Right lobe of liver (tissue), 6 donors: Measurements from ENCODE around the gene FASTKD3. TPM values are rescaled to one million over a fixed set of nuclear protein-coding genes. Genes with fewer than 3 reads are reported as not detected.

Experiments
- ATAC-seq, 4 donors: fragments of 200-7000 bp; cut with Tn5 transposase; one replicate each; pipeline ENCODE4 v1.9.1; 2020; ENCODE audit warnings: mild to moderate bottlenecking in 4 of 4, moderate library complexity in 4 of 4
- DNase-seq, 3 donors: peaks; one replicate each; pipeline ENCODE4 v3.0.0-alpha.2; 2020
- H3K27ac ChIP-seq, 3 donors: fragments of 200-600 bp; one replicate each; pipeline ENCODE4 v1.8.0; 2022
- H3K27me3 ChIP-seq, 2 donors: fragments of 200-600 bp; one replicate each; pipeline ENCODE4 v1.8.0; 2022
- H3K36me3 ChIP-seq, 4 donors: fragments of 200-600 bp; sonication (generic) in 1 of 4; one replicate each; pipeline versions ENCODE4 v1.5.1 to v1.8.0; 2017 to 2022; ENCODE audit warnings: control low read depth in 1 of 4
- H3K4me1 ChIP-seq, 4 donors: fragments of 200-600 bp; sonication (generic) in 1 of 4; one replicate each; pipeline versions ENCODE4 v1.5.1 to v1.8.0; 2017 to 2022; ENCODE audit warnings: control low read depth in 1 of 4
- H3K4me3 ChIP-seq, 3 donors: fragments of 200-600 bp; one replicate each; pipeline ENCODE4 v1.8.0; 2022
- H3K9me3 ChIP-seq, 4 donors: fragments of 200-600 bp; sonication (generic) in 1 of 4; one replicate each; pipeline versions ENCODE4 v1.5.1 to v1.8.0; 2017 to 2022; ENCODE audit warnings: control low read depth in 1 of 4
- POLR2A ChIP-seq: fragments of 450-650 bp; IDR thresholded peaks from one replicate; pipeline ENCODE4 v1.6.1; 2017; ENCODE audit warnings: antibody characterized with exemption, mild to moderate bottlenecking
- WGBS: methylation state at CpG from one replicate; pipeline ENCODE4 v1.1.6; 2018; ENCODE audit warnings: low coverage, low lambda C conversion rate; ENCODE audit not compliant: insufficient coverage; ENCODE audit errors: missing lambda C conversion rate; 5-methylcytosine and 5-hydroxymethylcytosine counted together
- intact Hi-C, 2 donors: fragments of 100-400 bp; cut with DNase I; formaldehyde crosslinking; loops; one replicate each; pipeline versions ENCODE4 v1.11.2 to v1.14.1; 2022
- total RNA-seq, 6 experiments: library from RNA; depleted of rRNA in 2 of 6; stranded (reverse); fragments of >200 nt in 2 of 6; fragmentation: NEBNext Ultra II Directional in 3 of 6; extraction: Animal tissue kit (Norgen Biotek cat#: 25700) in 3 of 6; gene quantifications; one replicate each; pipeline versions ENCODE4 v1.1.0 to v1.2.4, GENCODE V29; 2016 to 2023
- TF ChIP-seq, protein P1 (sequence below), 4 donors: fragments of 200-600 bp in 3 of 4; fragments of 450-650 bp in 1 of 4; IDR thresholded peaks; one replicate each; pipeline versions ENCODE4 v1.5.1 to v1.8.0; 2016 to 2022; ENCODE audit warnings: antibody characterized with exemption in 4 of 4, mild to moderate bottlenecking in 2 of 4
- donor health status: DM: no; HTN: yes; CAD: no.
- donor health status: DM: no; HTN: no; CAD: no.
- donor health status: DM: no; HTN: no; CAD: no.
- donor health status: DM: no; HTN: yes; CAD: no.
- donor health status: DM: no; HTN: yes; CAD: no.

Gene FASTKD3
- total RNA-seq, 6 experiments from 2014 or later, result 3.8 to 9.6 (median 6.1) TPM

DNA sequence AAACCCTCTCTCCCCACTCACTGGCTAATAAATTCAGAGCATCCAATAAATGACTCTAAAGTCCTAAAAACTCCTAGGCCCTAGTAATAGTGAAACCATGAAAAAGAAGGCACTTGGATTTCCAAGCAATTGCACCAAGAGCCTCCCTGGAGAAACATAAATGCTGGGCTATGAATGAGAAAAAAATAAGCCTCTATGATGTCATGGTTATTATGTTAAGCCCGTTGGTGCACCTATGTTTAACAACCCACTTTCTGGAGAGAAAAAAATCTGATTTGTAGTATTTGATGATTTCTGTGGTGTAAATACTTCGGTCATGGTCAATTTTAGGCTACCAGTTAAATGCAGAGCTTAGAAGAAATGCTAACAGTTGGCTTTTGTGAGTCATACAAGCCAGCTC, 26.3 kb downstream of the FASTKD3 start:
- no peak for TF ChIP-seq POLR2A
- TF ChIP-seq, protein P1, sequence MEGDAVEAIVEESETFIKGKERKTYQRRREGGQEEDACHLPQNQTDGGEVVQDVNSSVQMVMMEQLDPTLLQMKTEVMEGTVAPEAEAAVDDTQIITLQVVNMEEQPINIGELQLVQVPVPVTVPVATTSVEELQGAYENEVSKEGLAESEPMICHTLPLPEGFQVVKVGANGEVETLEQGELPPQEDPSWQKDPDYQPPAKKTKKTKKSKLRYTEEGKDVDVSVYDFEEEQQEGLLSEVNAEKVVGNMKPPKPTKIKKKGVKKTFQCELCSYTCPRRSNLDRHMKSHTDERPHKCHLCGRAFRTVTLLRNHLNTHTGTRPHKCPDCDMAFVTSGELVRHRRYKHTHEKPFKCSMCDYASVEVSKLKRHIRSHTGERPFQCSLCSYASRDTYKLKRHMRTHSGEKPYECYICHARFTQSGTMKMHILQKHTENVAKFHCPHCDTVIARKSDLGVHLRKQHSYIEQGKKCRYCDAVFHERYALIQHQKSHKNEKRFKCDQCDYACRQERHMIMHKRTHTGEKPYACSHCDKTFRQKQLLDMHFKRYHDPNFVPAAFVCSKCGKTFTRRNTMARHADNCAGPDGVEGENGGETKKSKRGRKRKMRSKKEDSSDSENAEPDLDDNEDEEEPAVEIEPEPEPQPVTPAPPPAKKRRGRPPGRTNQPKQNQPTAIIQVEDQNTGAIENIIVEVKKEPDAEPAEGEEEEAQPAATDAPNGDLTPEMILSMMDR (IDR thresholded peaks at IDR 0.05), result no peak
- intact Hi-C loops, result no loop called here
- no peak for ATAC-seq
- 52% methylated on average over 2 of the region's 2 CpGs for WGBS
- Histone ChIP-seq H3K36me3 (no peaks in the 10 kb centered on the region), H3K27ac (no peak overlapping the region), H3K4me1 (no peaks in the 10 kb centered on the region), H3K27me3 (no peaks in the 10 kb centered on the region), H3K9me3 (no peaks in the 10 kb centered on the region), H3K4me3 (no peak overlapping the region)
- DNase-seq, result no peak

DNA sequence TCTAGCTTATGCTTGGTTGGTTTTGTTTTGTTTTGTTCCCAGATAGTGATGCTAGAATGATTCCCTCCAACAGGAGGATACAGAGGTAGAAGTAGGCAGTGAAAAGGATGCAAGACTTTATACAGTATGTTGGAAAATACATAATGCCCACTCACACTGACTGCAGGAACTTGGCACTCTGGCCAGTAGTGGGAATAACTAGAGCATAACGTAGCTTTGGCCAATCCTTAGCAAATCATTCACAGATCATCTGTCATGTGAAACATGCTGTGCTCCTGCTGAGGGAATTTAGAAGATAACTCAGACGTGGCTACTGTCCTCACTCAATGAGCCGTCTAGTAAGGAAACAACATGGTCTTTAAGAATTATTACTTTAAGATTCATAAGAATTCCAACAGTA, 31.4 kb downstream of the FASTKD3 start:
- Histone ChIP-seq H3K36me3 (no peaks in the 10 kb centered on the region), H3K9me3 (no peaks in the 10 kb centered on the region), H3K27me3 (no peaks in the 10 kb centered on the region), H3K4me1 (no peaks in the 10 kb centered on the region), H3K27ac (no peak overlapping the region), H3K4me3 (no peak overlapping the region)
- peak in 1 of 4 donors; percentile 41 for ATAC-seq
- 35% methylated on average over 3 of the region's 3 CpGs for WGBS
- intact Hi-C loops, result no loop called here
- no peak for DNase-seq
- TF ChIP-seq, protein P1 (IDR thresholded peaks at IDR 0.05), result no peak
- TF ChIP-seq POLR2A, result no peak

DNA sequence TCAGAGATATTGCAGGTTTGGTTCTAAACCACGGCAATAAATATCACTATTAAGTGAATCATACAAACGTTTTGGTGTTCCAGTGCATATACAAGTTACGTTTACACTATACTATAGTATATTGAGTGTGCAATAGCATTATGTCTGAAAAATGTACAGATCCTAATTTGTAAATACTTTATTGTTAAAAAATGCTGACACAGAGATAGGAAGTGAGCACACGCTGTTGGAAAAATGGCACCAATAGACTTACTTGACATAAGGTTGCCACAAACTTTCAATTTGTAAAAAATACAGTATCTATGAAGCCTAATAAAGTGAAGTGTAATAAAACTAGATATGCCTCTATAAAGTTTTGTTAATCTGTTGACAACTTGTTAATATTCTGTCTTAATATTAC, 33.8 kb downstream of the FASTKD3 start:
- no peaks in the 10 kb centered on the region for H3K27me3 ChIP-seq
- H3K9me3 ChIP-seq, result no peaks in the 10 kb centered on the region
- H3K4me1 ChIP-seq, result no peaks in the 10 kb centered on the region
- ATAC-seq, result no peak
- H3K4me3 ChIP-seq, result no peak overlapping the region
- WGBS, result 78% methylated on average over 4 of the region's 4 CpGs
- H3K36me3 ChIP-seq, result no peaks in the 10 kb centered on the region
- no peak for DNase-seq
- TF ChIP-seq POLR2A, result no peak
- TF ChIP-seq, protein P1 (IDR thresholded peaks at IDR 0.05), result no peak
- intact Hi-C loops, result no loop called here
- no peak overlapping the region for H3K27ac ChIP-seq

DNA sequence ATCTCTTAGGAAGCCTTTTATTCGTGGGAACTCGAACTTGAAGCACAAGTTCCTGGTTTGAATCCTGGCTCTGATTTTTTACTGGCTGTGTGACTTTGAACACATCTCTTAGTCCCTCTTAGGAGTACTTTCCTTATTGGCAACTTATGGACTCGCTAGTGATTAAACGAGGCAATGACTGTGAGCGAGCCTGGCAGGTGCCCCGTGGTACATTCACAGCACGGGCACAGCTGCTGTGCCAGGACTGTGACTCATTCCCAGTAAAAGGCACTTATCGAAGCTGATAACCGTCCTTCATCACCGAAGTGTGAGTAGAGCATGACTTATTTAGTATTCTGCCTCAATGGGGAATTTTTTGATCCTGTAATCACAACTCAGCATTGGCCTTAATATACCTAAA, 40.6 kb downstream of the FASTKD3 start:
- intact Hi-C loops, result no loop called here
- ATAC-seq (no peak), DNase-seq (no peak)
- H3K4me3 ChIP-seq, result no peak overlapping the region
- no peaks in the 10 kb centered on the region for H3K9me3 ChIP-seq
- TF ChIP-seq, protein P1 (IDR thresholded peaks at IDR 0.05), result no peak
- TF ChIP-seq POLR2A, result no peak
- H3K4me1 ChIP-seq, result no peaks in the 10 kb centered on the region
- H3K36me3 ChIP-seq, result no peaks in the 10 kb centered on the region
- H3K27me3 ChIP-seq, result no peaks in the 10 kb centered on the region
- WGBS, result 50% methylated on average over 8 of the region's 10 CpGs
- H3K27ac ChIP-seq, result no peak overlapping the region

DNA sequence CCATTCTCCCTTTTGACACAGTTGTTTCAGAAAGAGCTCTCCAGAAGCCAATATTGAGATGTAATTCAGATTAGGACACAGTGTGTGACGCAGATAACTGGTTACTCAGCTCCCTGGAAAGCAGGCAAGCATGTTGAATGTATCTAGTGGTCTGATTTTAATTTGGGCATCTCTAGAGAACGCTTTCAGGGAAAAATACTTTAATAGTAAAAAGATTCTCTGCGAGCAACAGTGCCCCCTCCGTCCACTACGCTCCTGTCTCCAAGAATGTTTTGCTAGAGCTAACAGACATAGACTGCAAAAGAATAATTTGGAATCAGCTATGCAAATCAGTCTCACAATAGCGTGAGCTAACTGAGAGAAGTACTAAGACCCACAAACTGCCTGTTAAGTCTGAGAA, 41.2 kb downstream of the FASTKD3 start:
- Histone ChIP-seq H3K27ac (no peak overlapping the region), H3K4me3 (no peak overlapping the region), H3K4me1 (no peaks in the 10 kb centered on the region), H3K9me3 (no peaks in the 10 kb centered on the region), H3K27me3 (no peaks in the 10 kb centered on the region), H3K36me3 (no peaks in the 10 kb centered on the region)
- 54% methylated on average over 6 of the region's 6 CpGs for WGBS
- intact Hi-C loops, result no loop called here
- ATAC-seq (no peak), DNase-seq (no peak)
- TF ChIP-seq POLR2A, result no peak
- TF ChIP-seq, protein P1 (IDR thresholded peaks at IDR 0.05), result no peak
